ENCODE data around the gene TAC4. TPM values are rescaled to one million over a fixed set of nuclear protein-coding genes. Genes with fewer than 3 reads are reported as not detected.
"Not testable (repeated sequence)": the region's sequence is repeated elsewhere in the genome, so short reads cannot be mapped to it uniquely, and the experiment has no call there.

Gene TAC4
- total RNA-seq, 1 donor from 2014 or later = not detected

- no peak for DNase-seq (ENCODE audit: low spot score)
Observed at GRCh38 chr17:49843774-49844350, 4.0 kb downstream of the TAC4 start.

DNA sequence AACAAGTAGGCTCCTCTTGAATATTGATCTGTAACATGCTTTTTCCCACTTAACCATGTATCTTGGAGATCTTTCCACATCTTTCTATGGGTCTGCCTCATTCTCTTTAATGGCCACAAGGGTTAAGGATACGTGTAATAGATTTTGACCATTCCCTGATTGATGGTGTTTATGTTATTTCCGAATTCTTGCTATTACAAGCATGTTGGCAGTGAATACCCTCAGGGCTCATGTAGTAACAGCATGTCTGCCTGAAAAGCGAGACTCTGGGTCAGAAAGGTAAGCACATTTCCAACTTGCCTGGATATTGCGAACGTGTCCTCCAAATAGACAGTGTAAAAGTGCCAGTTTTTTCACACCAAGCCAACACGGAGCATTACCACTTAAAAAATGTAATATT is 5.0 kb downstream of the TAC4 start:
- no peak for DNase-seq (ENCODE audit: low spot score)

DNA sequence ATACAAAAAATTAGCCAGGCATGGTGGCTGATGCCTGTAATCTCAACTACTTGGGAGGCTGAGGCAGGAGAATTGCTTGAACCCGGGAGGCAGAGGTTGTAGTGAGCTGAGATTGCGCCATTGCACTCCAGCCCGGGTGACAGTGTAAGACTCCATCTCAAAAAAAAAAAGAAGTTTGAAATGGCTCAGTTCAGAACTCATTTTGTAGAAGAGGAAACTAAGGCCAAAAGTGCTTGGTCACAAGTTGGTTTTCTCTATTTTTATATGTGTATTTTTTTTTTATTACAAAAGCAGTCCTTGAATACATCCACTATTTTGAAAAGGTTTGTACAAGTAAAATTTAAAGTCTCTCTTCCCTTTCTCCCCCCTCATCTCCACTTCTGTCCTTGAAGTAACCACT is 5.5 kb downstream of the TAC4 start:
- DNase-seq (ENCODE audit: low spot score) = no peak

GRCh38 chr17:49841548-49841947 is 6.3 kb downstream of the TAC4 start:
- DNase-seq (ENCODE audit: low spot score) = no peak

GRCh38 chr17:49839455-49839854 is 8.4 kb downstream of the TAC4 start:
- no peak for DNase-seq (ENCODE audit: low spot score)

- DNase-seq (ENCODE audit: low spot score) = no peak
Observed at GRCh38 chr17:49836111-49837030, 11.5 kb downstream of the TAC4 start.

- no peak for DNase-seq (ENCODE audit: low spot score)
Observed at GRCh38 chr17:49835472-49835871, 12.4 kb downstream of the TAC4 start.

DNA sequence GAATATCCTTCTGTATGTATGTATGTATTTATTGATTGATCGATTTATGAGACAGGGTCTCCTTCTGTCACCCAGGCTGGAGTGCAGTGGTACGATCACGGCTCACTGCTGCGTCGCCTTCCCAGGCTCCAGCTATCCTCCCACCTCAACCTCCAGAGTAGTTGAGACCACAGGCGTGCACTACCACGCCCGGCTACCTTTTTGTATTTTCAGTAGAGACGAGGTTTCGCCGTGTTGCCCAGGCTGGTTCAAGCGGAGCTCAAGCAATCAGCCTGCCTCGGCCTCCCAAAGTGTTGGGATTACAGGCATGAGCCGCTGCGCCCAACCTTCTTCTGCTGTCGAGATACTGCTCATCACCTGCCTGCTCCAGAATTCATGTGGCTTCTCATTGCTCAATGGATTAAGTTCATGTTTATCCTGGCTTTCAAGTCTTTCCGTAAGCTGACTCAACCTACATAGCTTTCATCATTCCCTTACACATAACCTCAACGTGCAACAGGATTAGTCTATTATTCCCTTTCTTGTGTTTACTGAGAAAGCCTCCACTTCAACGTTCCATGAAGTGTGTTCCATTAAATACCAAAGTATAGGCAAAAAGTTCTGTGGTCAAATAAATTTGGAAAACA is 13.6 kb downstream of the TAC4 start:
- DNase-seq (ENCODE audit: low spot score) = no peak

- no peak for DNase-seq (ENCODE audit: low spot score)
Observed at GRCh38 chr17:49832840-49833599, 14.8 kb downstream of the TAC4 start.

GRCh38 chr17:49830605-49831004 is 17.3 kb downstream of the TAC4 start:
- no peak for DNase-seq (ENCODE audit: low spot score)

DNA sequence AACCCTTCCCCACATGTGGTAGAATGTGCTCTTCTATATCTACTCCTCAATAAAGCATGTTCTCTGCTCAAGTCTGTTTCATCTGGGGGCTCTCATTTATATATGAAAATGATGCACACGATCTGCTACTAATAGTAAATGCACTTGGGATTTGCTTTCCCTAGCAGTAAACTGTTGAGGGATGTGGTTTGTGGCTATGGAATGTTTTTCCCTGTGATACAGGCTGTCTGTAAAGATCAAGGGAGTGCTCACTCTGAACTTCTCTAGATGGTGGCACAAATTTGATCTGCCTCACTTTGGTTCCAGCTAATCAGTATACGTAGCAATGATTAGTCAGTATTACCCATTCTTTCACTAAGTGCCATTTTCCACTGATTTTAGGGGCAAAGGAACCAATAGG is 18.8 kb downstream of the TAC4 start:
- no peak for DNase-seq (ENCODE audit: low spot score)

GRCh38 chr17:49828325-49828724 is 19.5 kb downstream of the TAC4 start:
- not testable (repeated sequence) for DNase-seq (ENCODE audit: low spot score)

DNA sequence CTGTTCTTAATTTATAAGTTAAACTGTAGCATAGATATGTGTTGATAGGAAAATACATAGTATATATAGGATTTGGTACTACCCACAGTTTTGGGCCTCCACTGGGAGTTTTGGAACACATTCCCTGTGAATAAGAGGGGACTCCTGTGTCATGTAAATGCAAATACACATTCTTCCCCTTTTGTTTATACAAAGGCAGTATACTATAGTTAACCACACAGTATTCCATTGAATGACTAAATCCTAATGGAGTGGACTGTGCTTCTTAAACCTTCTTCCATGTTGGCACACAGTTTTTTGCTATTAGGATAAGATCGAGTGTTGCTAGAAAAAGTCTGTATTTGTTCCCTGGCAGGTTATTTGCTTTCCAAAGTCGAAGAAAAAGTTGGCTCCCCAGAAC is 22.2 kb downstream of the TAC4 start:
- no peak for DNase-seq (ENCODE audit: low spot score)

- no peak for DNase-seq (ENCODE audit: low spot score)
Observed at GRCh38 chr17:49823614-49824013, 24.3 kb downstream of the TAC4 start.

GRCh38 chr17:49822829-49823228 is 25.0 kb downstream of the TAC4 start:
- DNase-seq (ENCODE audit: low spot score) = no peak

- DNase-seq (ENCODE audit: low spot score) = no peak
Observed at GRCh38 chr17:49821916-49822315, 26.0 kb downstream of the TAC4 start.

GRCh38 chr17:49821466-49821865 is 26.4 kb downstream of the TAC4 start:
- DNase-seq (ENCODE audit: low spot score) = no peak

- DNase-seq (ENCODE audit: low spot score) = no peak
Observed at GRCh38 chr17:49820773-49821172, 27.1 kb downstream of the TAC4 start.

GRCh38 chr17:49819651-49820050 is 28.2 kb downstream of the TAC4 start:
- no peak for DNase-seq (ENCODE audit: low spot score)

DNA sequence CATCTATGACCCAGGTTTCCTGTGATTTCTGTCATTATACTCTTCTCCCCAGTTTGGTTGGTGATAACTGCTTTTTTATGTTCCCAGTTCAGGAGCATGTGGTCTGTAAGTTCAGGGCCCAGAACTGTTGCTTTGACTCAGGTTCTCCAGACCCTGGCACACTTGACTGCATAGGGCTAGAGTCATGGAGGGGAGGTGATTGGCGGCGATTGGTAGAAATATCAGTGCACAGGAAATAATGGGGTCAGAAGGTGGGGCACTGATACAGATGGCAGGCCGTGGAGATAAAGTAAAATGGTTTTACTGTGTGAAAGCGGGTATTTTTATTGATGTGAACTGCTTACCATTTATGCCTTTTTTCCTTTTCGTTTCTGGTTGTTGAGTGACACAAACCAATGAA is 28.7 kb downstream of the TAC4 start:
- no peak for DNase-seq (ENCODE audit: low spot score)

- DNase-seq (ENCODE audit: low spot score) = no peak
Observed at GRCh38 chr17:49817993-49818392, 29.9 kb downstream of the TAC4 start.

DNA sequence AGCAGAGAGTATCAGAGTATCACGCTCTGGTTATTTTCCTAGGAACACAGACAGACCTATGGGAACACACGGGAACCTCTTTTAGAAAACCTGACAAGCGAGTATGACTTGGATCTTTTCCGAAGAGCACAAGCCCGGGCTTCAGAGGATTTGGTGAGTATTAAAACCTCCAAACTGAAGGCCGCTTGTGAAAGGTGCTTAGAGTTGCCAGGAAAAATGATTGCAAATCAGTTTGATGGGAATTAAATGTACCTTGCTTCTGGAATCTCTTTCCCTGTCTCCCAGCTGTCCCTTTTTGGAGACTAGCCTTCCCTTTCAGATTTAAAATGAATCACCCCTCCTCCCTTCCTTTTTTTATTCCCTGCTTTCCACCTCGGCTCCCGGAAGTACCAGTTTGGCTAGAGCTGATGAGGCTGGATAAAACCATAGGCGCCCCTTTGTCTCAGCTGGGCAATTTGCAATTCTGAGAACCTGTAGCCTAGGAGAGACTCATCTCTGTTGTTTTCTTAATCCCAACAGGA is 32.0 kb downstream of the TAC4 start:
- DNase-seq (ENCODE audit: low spot score) = no peak
